CD14-positive monocyte (primary cell): ENCODE data around the gene DACT3. TPM values are rescaled to one million over a fixed set of nuclear protein-coding genes. Genes with fewer than 3 reads are reported as not detected.

Experiments
- DNase-seq, 3 donors: peaks; one replicate each; pipeline ENCODE4 v3.0.0-alpha.2; 2011 to 2022
- H2AFZ ChIP-seq: 2 replicates; pipeline ENCODE4 v1.6.0; 2012; ENCODE audit warnings: mild to moderate bottlenecking, low read depth, low read length, inconsistent platforms; ENCODE audit not compliant: insufficient read depth, poor library complexity, severe bottlenecking
- H3K27ac ChIP-seq, 2 donors: 1 replicate in 1 of 2; 2 replicates in 1 of 2; pipeline ENCODE4 v1.5.1; 2012 to 2013; ENCODE audit warnings: low read length in 2 of 2, control low read depth in 1 of 2, inconsistent platforms in 1 of 2, low read depth in 1 of 2, mild to moderate bottlenecking in 1 of 2
- H3K27me3 ChIP-seq, 2 donors: one replicate each; pipeline versions ENCODE4 v1.6.0 to v1.6.1; 2011 to 2013; ENCODE audit warnings: low read length in 2 of 2; ENCODE audit not compliant: control insufficient read depth in 2 of 2, insufficient read depth in 2 of 2
- H3K36me3 ChIP-seq, 2 donors: replicated peaks in 1 of 2; 1 replicate in 1 of 2; 2 replicates in 1 of 2; pipeline versions ENCODE4 v1.5.1 to v1.6.1; 2012 to 2013; ENCODE audit warnings: low read length in 2 of 2, control low read depth in 1 of 2, inconsistent platforms in 1 of 2, mild to moderate bottlenecking in 1 of 2; ENCODE audit not compliant: insufficient read depth in 2 of 2, control insufficient read depth in 1 of 2
- H3K4me1 ChIP-seq, 2 donors: 1 replicate in 1 of 2; 2 replicates in 1 of 2; pipeline versions ENCODE4 v1.5.1 to v1.6.1; 2012 to 2013; ENCODE audit warnings: low read length in 2 of 2, control low read depth in 1 of 2, inconsistent platforms in 1 of 2, mild to moderate bottlenecking in 1 of 2, moderate library complexity in 1 of 2; ENCODE audit not compliant: insufficient read depth in 2 of 2, control insufficient read depth in 1 of 2
- H3K4me2 ChIP-seq: replicated peaks from 2 replicates; pipeline ENCODE3; 2012; ENCODE audit warnings: low read length, moderate library complexity, mild to moderate bottlenecking; ENCODE audit not compliant: poor library complexity, severe bottlenecking; ENCODE audit errors: extremely low read depth
- H3K4me3 ChIP-seq, 3 experiments: fragments of 200-600 bp in 1 of 3; sonication (generic) in 1 of 3; replicated peaks in 1 of 3; 1 replicate in 2 of 3; 2 replicates in 1 of 3; pipeline ENCODE4 v1.5.1; 2011 to 2013; ENCODE audit warnings: low read length in 3 of 3, mild to moderate bottlenecking in 3 of 3, control low read depth in 2 of 3, low read depth in 2 of 3, inconsistent platforms in 1 of 3, moderate library complexity in 1 of 3
- H3K79me2 ChIP-seq: 2 replicates; pipeline ENCODE4 v1.6.0; 2012; ENCODE audit warnings: mild to moderate bottlenecking, control low read depth, inconsistent platforms, low read length, moderate library complexity; ENCODE audit not compliant: insufficient read depth
- H3K9ac ChIP-seq: 2 replicates; pipeline ENCODE4 v1.6.0; 2017; ENCODE audit warnings: low read length, mild to moderate bottlenecking; ENCODE audit not compliant: insufficient read depth, poor library complexity, severe bottlenecking
- H3K9me3 ChIP-seq, 2 donors: replicated peaks in 1 of 2; 1 replicate in 1 of 2; 2 replicates in 1 of 2; pipeline versions ENCODE4 v1.5.1 to v1.6.1; 2012 to 2013; ENCODE audit warnings: low read length in 2 of 2, control low read depth in 1 of 2; ENCODE audit not compliant: control insufficient read depth in 1 of 2, insufficient read depth in 1 of 2
- H4K20me1 ChIP-seq: 2 replicates; pipeline ENCODE4 v1.6.0; 2012; ENCODE audit warnings: mild to moderate bottlenecking, low read length, control low read depth, moderate library complexity; ENCODE audit not compliant: insufficient read depth
- H3K27ac Mint-ChIP-seq, 7 donors: one replicate each; pipeline ENCODE4 v1.8.0; 2020; ENCODE audit warnings: mild to moderate bottlenecking in 7 of 7, mixed read lengths in 7 of 7, moderate library complexity in 6 of 7, inconsistent platforms in 2 of 7
- H3K27me3 Mint-ChIP-seq, 3 donors: one replicate each; pipeline ENCODE4 v1.8.0; 2021 to 2022; ENCODE audit warnings: low read depth in 3 of 3, mild to moderate bottlenecking in 3 of 3, mixed read lengths in 3 of 3, moderate library complexity in 3 of 3, inconsistent platforms in 1 of 3
- H3K36me3 Mint-ChIP-seq, 2 donors: one replicate each; pipeline ENCODE4 v1.8.0; 2020; ENCODE audit warnings: mixed read lengths in 2 of 2, inconsistent platforms in 1 of 2, mild to moderate bottlenecking in 1 of 2
- H3K4me1 Mint-ChIP-seq: one replicate; pipeline ENCODE4 v1.8.0; 2020; ENCODE audit warnings: mild to moderate bottlenecking, mixed read lengths
- H3K4me3 Mint-ChIP-seq, 2 donors: one replicate each; pipeline ENCODE4 v1.8.0; 2020; ENCODE audit warnings: mild to moderate bottlenecking in 2 of 2, mixed read lengths in 2 of 2, moderate library complexity in 1 of 2
- H3K9me3 Mint-ChIP-seq, 7 donors: one replicate each; pipeline ENCODE4 v1.8.0; 2020 to 2022; ENCODE audit warnings: mixed read lengths in 7 of 7, mild to moderate bottlenecking in 6 of 7, moderate library complexity in 6 of 7, inconsistent platforms in 2 of 7
- CTCF ChIP-seq: fragments of 200-600 bp; IDR thresholded peaks from one replicate; pipeline ENCODE4 v1.8.0; 2022; ENCODE audit warnings: antibody characterized with exemption, mild to moderate bottlenecking
- WGBS: methylation state at CpG from one replicate; pipeline ENCODE4 v1.1.5; 2013; ENCODE audit warnings: missing lambda C conversion rate; ENCODE audit not compliant: insufficient coverage; 5-methylcytosine and 5-hydroxymethylcytosine counted together
- intact Hi-C, 2 donors: fragments of 100-400 bp; cut with micrococcal nuclease; formaldehyde crosslinking; loops; one replicate each; pipeline versions ENCODE4 v1.15.0 to v1.15.1; 2023
- polyA plus RNA-seq, 3 donors: library from polyadenylated mRNA; depleted of rRNA in 1 of 3; unstranded in 2 of 3; stranded (reverse) in 1 of 3; fragments of 300-500 nt in 2 of 3; fragments of >200 nt in 1 of 3; fragmentation: Illumina TruSeq in 2 of 3; gene quantifications; 1 replicate in 2 of 3; 2 replicates in 1 of 3; pipeline ENCODE4 v1.2.3, GENCODE V29; 2012 to 2021

Gene DACT3
- polyA plus RNA-seq, 3 donors = 0.05 to 0.23 (median 0.09) TPM

- H3K36me3 Mint-ChIP-seq = peaks cover 51 to 58% of the 10 kb centered on the region in 2 donors
- 95% methylated on average over 11 of the region's 13 CpGs for WGBS
Observed at GRCh38 chr19:46604781-46605355, 56.1 kb downstream of the DACT3 start.

GRCh38 chr19:46603752-46604231, 57.2 kb downstream of the DACT3 start:
- peaks cover 2 to 4% of the 10 kb centered on the region in 2 donors for H3K9me3 ChIP-seq
- H3K79me2 ChIP-seq = peaks cover 52% of the 10 kb centered on the region
- Mint-ChIP-seq H3K4me3 (peak overlapping the region in 1 of 2 donors; percentile 23), H3K27me3 (peaks cover 2 to 6% (median 6%) of the 10 kb centered on the region in 3 donors), H3K4me1 (peaks cover 39% of the 10 kb centered on the region), H3K36me3 (peaks cover 40 to 48% of the 10 kb centered on the region in 2 donors), H3K27ac (peak overlapping the region in 5 of 7 donors; percentile 8 to 79 (median 15)), H3K9me3 (peaks cover 0 to 8% (median 6%) of the 10 kb centered on the region in 7 donors)
- H4K20me1 ChIP-seq = peaks cover 69% of the 10 kb centered on the region
- H3K4me2 ChIP-seq = no peak overlapping the region
- H3K36me3 ChIP-seq = peaks cover 35 to 40% of the 10 kb centered on the region in 2 donors
- intact Hi-C loops = loop anchor here in 1 of 2 donors (10.0 kb wide), 1 partner anchor 49 kb away; no protein-coding TSS in a partner anchor
- H3K27ac ChIP-seq = peak overlapping the region in 1 of 2 donors; percentile 8
- peaks cover 30 to 36% of the 10 kb centered on the region in 2 donors for H3K4me1 ChIP-seq
- 93% methylated on average over 8 of the region's 9 CpGs for WGBS
- no peaks in the 10 kb centered on the region for H3K27me3 ChIP-seq
- no peak for TF ChIP-seq CTCF
- no peak overlapping the region for H3K9ac ChIP-seq
- H3K4me3 ChIP-seq = no peak overlapping the region
- H2AFZ ChIP-seq = no peak overlapping the region
- no peak for DNase-seq

More at GRCh38 chr19:46604781-46605355, 56.1 kb downstream of the DACT3 start:
- TF ChIP-seq CTCF = no peak
- no peak overlapping the region for H3K27ac ChIP-seq
- H3K9me3 ChIP-seq = no peaks in the 10 kb centered on the region
- Mint-ChIP-seq H3K4me1 (peaks cover 39% of the 10 kb centered on the region), H3K4me3 (no peak overlapping the region), H3K27me3 (peaks cover 5 to 6% (median 6%) of the 10 kb centered on the region in 3 donors), H3K27ac (no peak overlapping the region), H3K9me3 (peaks cover 0 to 3% (median 0%) of the 10 kb centered on the region in 7 donors)
- H4K20me1 ChIP-seq = peaks cover 79% of the 10 kb centered on the region
- peaks cover 45 to 51% of the 10 kb centered on the region in 2 donors for H3K36me3 ChIP-seq
- H3K4me2 ChIP-seq = no peak overlapping the region
- DNase-seq = no peak
- peaks cover 29 to 34% of the 10 kb centered on the region in 2 donors for H3K4me1 ChIP-seq
- H3K79me2 ChIP-seq = peaks cover 52% of the 10 kb centered on the region
- H3K4me3 ChIP-seq = no peak overlapping the region
- H3K9ac ChIP-seq = no peak overlapping the region
- H2AFZ ChIP-seq = no peak overlapping the region
- no peaks in the 10 kb centered on the region for H3K27me3 ChIP-seq
- intact Hi-C loops = loop anchor here in 1 of 2 donors (10.0 kb wide), 1 partner anchor 50 kb away; no protein-coding TSS in a partner anchor
